GM18526 (cell line): ENCODE measurements around the gene GUF1.

Experiments
- POLR2A ChIP-seq: IDR thresholded peaks from 3 replicates; pipeline ENCODE4 v1.6.1; 2011; ENCODE audit not compliant: insufficient read length; ENCODE audit errors: extremely low read depth

GUF1 gene

DNA sequence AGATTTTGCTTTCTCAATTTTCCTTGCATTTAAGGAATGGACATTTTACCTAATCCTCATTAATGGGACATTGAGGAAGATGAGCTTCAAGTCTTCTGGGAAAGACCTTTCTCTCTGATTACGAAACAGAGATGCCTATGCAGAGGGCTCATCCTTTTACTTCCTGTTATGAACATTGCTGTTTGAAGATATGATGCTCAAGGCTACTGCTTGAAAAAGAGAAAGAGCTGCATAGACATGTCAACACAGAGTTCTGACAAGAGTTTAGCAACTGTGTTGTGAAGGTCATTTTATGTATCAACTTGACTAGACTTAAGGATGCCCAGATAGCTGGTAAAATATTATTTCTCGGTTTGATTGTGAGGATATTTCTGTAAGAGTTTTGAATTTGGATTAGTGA, 62.0 kb downstream of the GUF1 start:
- TF ChIP-seq POLR2A = no peak
